SW480 (cell line): Measurements from ENCODE around the gene CORO2A.

Experiments
- DNase-seq: peaks from one replicate; pipeline ENCODE4 v3.0.0-alpha.2; 2016; ENCODE audit warnings: low spot score

The CORO2A gene

GRCh38 chr9:98219364-98219716 lies 26.9 kb upstream of the CORO2A start:
- no peak for DNase-seq

- DNase-seq, result no peak
Observed at GRCh38 chr9:98218562-98219363, 26.3 kb upstream of the CORO2A start.

GRCh38 chr9:98217255-98217654 lies 24.8 kb upstream of the CORO2A start:
- DNase-seq, result no peak

GRCh38 chr9:98216391-98216790 lies 24.0 kb upstream of the CORO2A start:
- DNase-seq, result no peak

- no peak for DNase-seq
Observed at GRCh38 chr9:98215821-98216220, 23.4 kb upstream of the CORO2A start.

GRCh38 chr9:98215271-98215670 lies 22.8 kb upstream of the CORO2A start:
- no peak for DNase-seq

- DNase-seq, result no peak
Observed at GRCh38 chr9:98214811-98215210, 22.4 kb upstream of the CORO2A start.

- DNase-seq, result no peak
Observed at GRCh38 chr9:98211260-98211659, 18.8 kb upstream of the CORO2A start.

- DNase-seq, result no peak
Observed at GRCh38 chr9:98210435-98210834, 18.0 kb upstream of the CORO2A start.

- DNase-seq, result no peak
Observed at GRCh38 chr9:98209530-98209929, 17.1 kb upstream of the CORO2A start.

GRCh38 chr9:98208635-98209034 lies 16.2 kb upstream of the CORO2A start:
- no peak for DNase-seq

- no peak for DNase-seq
Observed at GRCh38 chr9:98207606-98208005, 15.2 kb upstream of the CORO2A start.

GRCh38 chr9:98206754-98207153 lies 14.3 kb upstream of the CORO2A start:
- DNase-seq, result no peak

GRCh38 chr9:98204692-98205091 lies 12.3 kb upstream of the CORO2A start:
- DNase-seq, result no peak

GRCh38 chr9:98203153-98203552 lies 10.7 kb upstream of the CORO2A start:
- DNase-seq, result no peak

- DNase-seq, result no peak
Observed at GRCh38 chr9:98202252-98202651, 9.8 kb upstream of the CORO2A start.

- no peak for DNase-seq
Observed at GRCh38 chr9:98201749-98202148, 9.3 kb upstream of the CORO2A start.

- no peak for DNase-seq
Observed at GRCh38 chr9:98201102-98201501, 8.7 kb upstream of the CORO2A start.

- no peak for DNase-seq
Observed at GRCh38 chr9:98199388-98200033, 7.1 kb upstream of the CORO2A start.

GRCh38 chr9:98195671-98196070 lies 3.2 kb upstream of the CORO2A start:
- DNase-seq, result no peak

- no peak for DNase-seq
Observed at GRCh38 chr9:98193336-98193944, 1.0 kb upstream of the CORO2A start.

- DNase-seq, result no peak
Observed at GRCh38 chr9:98191671-98192502, 550 bp downstream of the CORO2A start.
